CD8-positive, alpha-beta memory T cell (primary cell): ENCODE data around the gene KPNA2. TPM values are rescaled to one million over a fixed set of nuclear protein-coding genes. Genes with fewer than 3 reads are reported as not detected.
"Not testable (repeated sequence)": the region's sequence is repeated elsewhere in the genome, so short reads cannot be mapped to it uniquely, and the experiment has no call there.

Experiments
- CTCF ChIA-PET: fragments of 350-600 bp; sonication (Branson Sonifier 250); formaldehyde crosslinking; loops from one replicate; lab custom pipeline; 2021; ENCODE audit warnings: antibody characterized with exemption; lab: Charles Lee
- POLR2A ChIA-PET: fragments of 350-600 bp; sonication (Branson Sonifier 250); formaldehyde crosslinking; loops from one replicate; lab custom pipeline; 2021; ENCODE audit warnings: antibody characterized with exemption; lab: Charles Lee
- DNase-seq, 5 donors: peaks; one replicate each; pipeline versions ENCODE4 v3.0.0 to v3.0.0-alpha.2; 2020 to 2022; ENCODE audit warnings: mixed read lengths in 1 of 5
- H3K27ac ChIP-seq: one replicate; pipeline ENCODE4 v1.7.0; 2013; ENCODE audit warnings: low read depth, mild to moderate bottlenecking, low read length, moderate library complexity
- H3K27me3 ChIP-seq: 2 replicates; pipeline ENCODE4 v1.7.0; 2013; ENCODE audit warnings: low read length, mild to moderate bottlenecking; ENCODE audit not compliant: insufficient read depth, poor library complexity, severe bottlenecking
- H3K36me3 ChIP-seq: 2 replicates; pipeline ENCODE4 v1.7.0; 2013; ENCODE audit warnings: mild to moderate bottlenecking, low read length, moderate library complexity; ENCODE audit not compliant: insufficient read depth
- H3K4me1 ChIP-seq: 2 replicates; pipeline ENCODE4 v1.7.0; 2013; ENCODE audit warnings: mild to moderate bottlenecking, low read length, moderate library complexity; ENCODE audit not compliant: insufficient read depth
- H3K4me3 ChIP-seq: 2 replicates; pipeline ENCODE4 v1.7.0; 2013; ENCODE audit warnings: mild to moderate bottlenecking, low read length
- H3K9me3 ChIP-seq: 2 replicates; pipeline ENCODE4 v1.7.0; 2013; ENCODE audit warnings: mild to moderate bottlenecking, low read length
- H3K27ac Mint-ChIP-seq, 8 donors: one replicate each; pipeline ENCODE4 v1.8.0; 2020 to 2021; ENCODE audit warnings: mixed read lengths in 8 of 8, mild to moderate bottlenecking in 6 of 8, inconsistent platforms in 3 of 8, moderate library complexity in 3 of 8
- H3K27me3 Mint-ChIP-seq, 2 donors: one replicate each; pipeline ENCODE4 v1.8.0; 2020 to 2021; ENCODE audit warnings: mixed read lengths in 2 of 2, mild to moderate bottlenecking in 1 of 2, moderate library complexity in 1 of 2
- H3K36me3 Mint-ChIP-seq, 3 donors: one replicate each; pipeline ENCODE4 v1.8.0; 2020 to 2021; ENCODE audit warnings: mixed read lengths in 3 of 3, inconsistent platforms in 1 of 3, mild to moderate bottlenecking in 1 of 3
- H3K4me1 Mint-ChIP-seq, 3 donors: one replicate each; pipeline ENCODE4 v1.8.0; 2020 to 2021; ENCODE audit warnings: mixed read lengths in 3 of 3, inconsistent platforms in 1 of 3, mild to moderate bottlenecking in 1 of 3
- H3K4me3 Mint-ChIP-seq, 7 donors: one replicate each; pipeline ENCODE4 v1.8.0; 2020 to 2021; ENCODE audit warnings: mixed read lengths in 7 of 7, mild to moderate bottlenecking in 6 of 7, moderate library complexity in 4 of 7, inconsistent platforms in 2 of 7
- H3K9me3 Mint-ChIP-seq, 5 donors: one replicate each; pipeline ENCODE4 v1.8.0; 2020 to 2022; ENCODE audit warnings: mixed read lengths in 5 of 5, mild to moderate bottlenecking in 3 of 5, moderate library complexity in 2 of 5, inconsistent platforms in 1 of 5
- polyA plus RNA-seq: library from polyadenylated mRNA; unstranded; fragments of 300-500 nt; fragmentation: Illumina TruSeq; gene quantifications from one replicate; pipeline ENCODE4 v1.2.3, GENCODE V29; 2021
- total RNA-seq, 2 experiments: library from RNA; stranded (reverse); gene quantifications; one replicate each; pipeline ENCODE4 v1.2.3, GENCODE V29; 2021

Gene KPNA2
- total and polyA plus RNA-seq, 3 experiments from 2014 or later: 24.3 to 223 (median 213) TPM

- H3K36me3 ChIP-seq, H3K27me3 Mint-ChIP-seq, H3K9me3 ChIP-seq, H3K36me3 Mint-ChIP-seq, DNase-seq, H3K9me3 Mint-ChIP-seq, H3K27me3 ChIP-seq, H3K27ac ChIP-seq: not testable (repeated sequence)
- Histone ChIP-seq H3K4me1 (peaks cover 30% of the 10 kb centered on the region), H3K4me3 (peak overlapping the region; percentile 50)
- CTCF ChIA-PET: interaction anchor here (1.8 kb wide), 1 partner anchor 119 kb away, joined by 3 read pairs; no protein-coding TSS in a partner anchor
- peaks cover 38 to 57% (median 53%) of the 10 kb centered on the region in 3 donors for H3K4me1 Mint-ChIP-seq
- POLR2A ChIA-PET: interaction anchor here (1.2 kb wide), 1 partner anchor 66 kb away, joined by 3 read pairs; no protein-coding TSS in a partner anchor
- H3K4me3 Mint-ChIP-seq: peak overlapping the region; percentile 26 to 91 (median 81)
- H3K27ac Mint-ChIP-seq: peak overlapping the region; percentile 65 to 97 (median 88)
These were observed 51.1 kb downstream of the KPNA2 start for GRCh38 chr17:68086666-68087065.

GRCh38 chr17:68087131-68087623 is 51.6 kb downstream of the KPNA2 start:
- H3K36me3 Mint-ChIP-seq, H3K9me3 Mint-ChIP-seq, H3K36me3 ChIP-seq, H3K9me3 ChIP-seq, H3K27me3 ChIP-seq, H3K27me3 Mint-ChIP-seq, H3K27ac ChIP-seq: not testable (repeated sequence)
- peak in 3 of 5 donors; percentile 55 to 63 (median 58) for DNase-seq
- H3K4me1 ChIP-seq: peaks cover 30% of the 10 kb centered on the region
- peaks cover 37 to 54% (median 50%) of the 10 kb centered on the region in 3 donors for H3K4me1 Mint-ChIP-seq
- CTCF ChIA-PET: interaction anchor here (1.1 kb wide), 1 partner anchor 113 kb away, joined by 3 read pairs; no protein-coding TSS in a partner anchor
- H3K27ac Mint-ChIP-seq: peak overlapping the region; percentile 65 to 97 (median 88)
- peak overlapping the region; percentile 26 to 91 (median 81) for H3K4me3 Mint-ChIP-seq
- peak overlapping the region; percentile 50 for H3K4me3 ChIP-seq
- POLR2A ChIA-PET: interaction anchor here (1.2 to 1.4 kb wide), 2 partner anchors 13 to 67 kb away, joined by 3 read pairs; no protein-coding TSS in a partner anchor

- Histone ChIP-seq H3K27ac (no peak overlapping the region), H3K4me3 (no peak overlapping the region), H3K9me3 (no peaks in the 10 kb centered on the region), H3K27me3 (no peaks in the 10 kb centered on the region), H3K36me3 (no peaks in the 10 kb centered on the region), H3K4me1 (peaks cover 30% of the 10 kb centered on the region)
- Mint-ChIP-seq H3K27me3 (no peaks in the 10 kb centered on the region), H3K36me3 (no peaks in the 10 kb centered on the region), H3K4me3 (peak overlapping the region in 1 of 7 donors; percentile 28), H3K4me1 (peaks cover 37 to 54% (median 50%) of the 10 kb centered on the region in 3 donors), H3K9me3 (no peaks in the 10 kb centered on the region), H3K27ac (peak overlapping the region in 6 of 8 donors; percentile 49 to 97 (median 80))
- ChIA-PET POLR2A (interaction anchor here (0.5 to 1.4 kb wide), 2 partner anchors 13 to 17 kb away, joined by 3 to 5 read pairs; no protein-coding TSS in a partner anchor), CTCF (interaction anchor here (1.1 kb wide), 1 partner anchor 112 kb away, joined by 3 read pairs; no protein-coding TSS in a partner anchor)
- no peak for DNase-seq
These were observed 52.3 kb downstream of the KPNA2 start for GRCh38 chr17:68087851-68088250.

GRCh38 chr17:68089881-68090280 is 54.3 kb downstream of the KPNA2 start:
- no peaks in the 10 kb centered on the region for H3K27me3 Mint-ChIP-seq
- no peak overlapping the region for H3K27ac ChIP-seq
- H3K4me1 Mint-ChIP-seq: peaks cover 37 to 50% (median 50%) of the 10 kb centered on the region in 3 donors
- ChIA-PET POLR2A (no interaction called here), CTCF (interaction anchor here (1.2 to 1.3 kb wide), 2 partner anchors 9 to 74 kb away, joined by 3 to 4 read pairs; no protein-coding TSS in a partner anchor)
- peak overlapping the region in 2 of 8 donors; percentile 18 to 38 for H3K27ac Mint-ChIP-seq
- H3K36me3 ChIP-seq: no peaks in the 10 kb centered on the region
- no peaks in the 10 kb centered on the region for H3K36me3 Mint-ChIP-seq
- no peaks in the 10 kb centered on the region for H3K9me3 ChIP-seq
- no peaks in the 10 kb centered on the region for H3K27me3 ChIP-seq
- no peak overlapping the region for H3K4me3 ChIP-seq
- no peak overlapping the region for H3K4me3 Mint-ChIP-seq
- DNase-seq: no peak
- H3K4me1 ChIP-seq: peaks cover 30% of the 10 kb centered on the region
- H3K9me3 Mint-ChIP-seq: no peaks in the 10 kb centered on the region

- POLR2A ChIA-PET: no interaction called here
- Mint-ChIP-seq H3K4me1 (peaks cover 2 to 6% (median 5%) of the 10 kb centered on the region in 3 donors), H3K4me3 (no peak overlapping the region), H3K27me3 (no peaks in the 10 kb centered on the region), H3K9me3 (no peaks in the 10 kb centered on the region), H3K27ac (no peak overlapping the region), H3K36me3 (no peaks in the 10 kb centered on the region)
- CTCF ChIA-PET: no interaction called here
- H3K27ac ChIP-seq: no peak overlapping the region
- no peaks in the 10 kb centered on the region for H3K4me1 ChIP-seq
- no peaks in the 10 kb centered on the region for H3K36me3 ChIP-seq
- H3K4me3 ChIP-seq: no peak overlapping the region
- no peaks in the 10 kb centered on the region for H3K9me3 ChIP-seq
- DNase-seq: no peak
- no peaks in the 10 kb centered on the region for H3K27me3 ChIP-seq
These were observed 59.0 kb downstream of the KPNA2 start for GRCh38 chr17:68094481-68095078.

GRCh38 chr17:68095205-68095811 is 59.8 kb downstream of the KPNA2 start:
- H3K27me3 ChIP-seq: no peaks in the 10 kb centered on the region
- CTCF ChIA-PET: no interaction called here
- Mint-ChIP-seq H3K36me3 (no peaks in the 10 kb centered on the region), H3K27ac (no peak overlapping the region), H3K9me3 (no peaks in the 10 kb centered on the region), H3K27me3 (no peaks in the 10 kb centered on the region), H3K4me1 (peaks cover 0 to 3% (median 0%) of the 10 kb centered on the region in 3 donors), H3K4me3 (no peak overlapping the region)
- DNase-seq: no peak
- H3K36me3 ChIP-seq: no peaks in the 10 kb centered on the region
- no peak overlapping the region for H3K4me3 ChIP-seq
- no peaks in the 10 kb centered on the region for H3K4me1 ChIP-seq
- H3K9me3 ChIP-seq: no peaks in the 10 kb centered on the region
- POLR2A ChIA-PET: no interaction called here
- H3K27ac ChIP-seq: no peak overlapping the region

- H3K4me3 Mint-ChIP-seq: no peak overlapping the region
- H3K27ac ChIP-seq: no peak overlapping the region
- H3K9me3 ChIP-seq: no peaks in the 10 kb centered on the region
- H3K4me1 Mint-ChIP-seq: peaks cover 0 to 8% (median 5%) of the 10 kb centered on the region in 3 donors
- H3K27ac Mint-ChIP-seq: no peak overlapping the region
- H3K4me3 ChIP-seq: no peak overlapping the region
- H3K9me3 Mint-ChIP-seq: no peaks in the 10 kb centered on the region
- ChIA-PET CTCF (no interaction called here), POLR2A (interaction anchor here (0.5 kb wide), 1 partner anchor 11 kb away, joined by 3 read pairs; no protein-coding TSS in a partner anchor)
- no peaks in the 10 kb centered on the region for H3K4me1 ChIP-seq
- H3K36me3 Mint-ChIP-seq: no peaks in the 10 kb centered on the region
- no peaks in the 10 kb centered on the region for H3K27me3 Mint-ChIP-seq
- no peaks in the 10 kb centered on the region for H3K36me3 ChIP-seq
- DNase-seq: no peak
- H3K27me3 ChIP-seq: no peaks in the 10 kb centered on the region
These were observed 60.6 kb downstream of the KPNA2 start for GRCh38 chr17:68096111-68096510.
